Cardiac septum (tissue), 1 donor: ENCODE data around the gene NCOA7. TPM values are rescaled to one million over a fixed set of nuclear protein-coding genes. Genes with fewer than 3 reads are reported as not detected.
"Not testable (repeated sequence)": the region's sequence is repeated elsewhere in the genome, so short reads cannot be mapped to it uniquely, and the experiment has no call there.

Experiments used
- DNase-seq: peaks from one replicate; pipeline ENCODE4 v3.0.0-alpha.2; 2020; ENCODE audit warnings: low spot score
- intact Hi-C: fragments of 100-400 bp; cut with DNase I; formaldehyde crosslinking; loops from one replicate; pipeline ENCODE4 v1.14.0; 2022
- total RNA-seq: library from RNA; stranded (reverse); fragmentation: NEBNext Ultra II Directional; extraction: Animal tissue kit (Norgen Biotek cat#: 25700); gene quantifications from one replicate; pipeline ENCODE4 v1.2.1, GENCODE V29; 2021
- donor health status: DM: no; HTN: no; CAD: no.

Gene NCOA7
- total RNA-seq, 1 donor from 2014 or later = 10.3 TPM

DNA sequence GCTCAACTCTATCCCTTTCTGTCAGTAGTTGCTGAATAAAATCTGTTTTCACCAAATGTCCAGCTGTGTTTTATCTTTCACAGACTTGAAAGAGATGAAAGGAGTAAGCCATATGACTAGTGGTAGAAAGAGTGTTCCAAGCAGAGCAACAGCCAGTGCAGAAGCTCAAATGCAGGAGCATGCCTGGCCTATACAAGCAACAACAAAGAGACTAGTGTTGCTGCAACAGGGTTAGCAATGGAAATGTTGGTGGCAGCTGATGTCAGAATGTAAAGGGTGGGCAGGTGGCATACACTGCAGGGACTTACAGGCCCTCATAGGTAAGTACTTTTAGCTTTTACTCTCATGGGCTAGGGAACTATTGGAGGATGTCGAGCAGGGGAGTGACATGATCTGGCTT, 160.6 kb downstream of the NCOA7 start:
- intact Hi-C loops = loop anchor here (10.0 kb wide), 1 partner anchor 647 kb away; the partner anchor contains the start of gene HDDC2
- DNase-seq = no peak

GRCh38 chr6:125952764-125953501, 162.2 kb downstream of the NCOA7 start:
- intact Hi-C loops = loop anchor here (10.0 kb wide), 1 partner anchor 648 kb away; the partner anchor contains the start of gene HDDC2
- DNase-seq = no peak

DNA sequence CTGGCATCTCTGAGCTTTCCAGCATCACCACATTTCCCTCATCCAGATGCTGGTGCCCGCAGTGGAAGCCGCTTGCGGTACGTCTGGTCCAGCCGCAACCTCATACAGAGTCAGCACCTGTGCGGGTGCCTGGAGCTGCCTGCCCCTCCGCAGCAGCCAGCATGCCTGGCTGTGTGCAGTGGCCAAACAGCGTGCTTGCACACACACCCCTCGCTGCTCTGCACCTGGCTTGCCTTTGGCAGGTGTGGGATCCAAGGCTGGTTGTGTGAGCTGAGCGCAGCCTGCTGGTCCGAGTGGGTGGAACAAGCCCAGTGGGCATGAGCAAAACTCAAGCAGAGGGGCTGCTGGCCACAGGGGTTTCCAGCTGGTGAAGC, 162.7 kb downstream of the NCOA7 start:
- intact Hi-C loops = loop anchor here (10.0 kb wide), 1 partner anchor 649 kb away; the partner anchor contains the start of gene HDDC2
- DNase-seq = no peak

- no peak for DNase-seq
- intact Hi-C loops = loop anchor here (5.0 to 10.0 kb wide), 3 partner anchors 98 to 650 kb away; partner anchors contain the start of genes HDDC2 and NCOA7
Observed at GRCh38 chr6:125954735-125955339, 164.1 kb downstream of the NCOA7 start.

DNA sequence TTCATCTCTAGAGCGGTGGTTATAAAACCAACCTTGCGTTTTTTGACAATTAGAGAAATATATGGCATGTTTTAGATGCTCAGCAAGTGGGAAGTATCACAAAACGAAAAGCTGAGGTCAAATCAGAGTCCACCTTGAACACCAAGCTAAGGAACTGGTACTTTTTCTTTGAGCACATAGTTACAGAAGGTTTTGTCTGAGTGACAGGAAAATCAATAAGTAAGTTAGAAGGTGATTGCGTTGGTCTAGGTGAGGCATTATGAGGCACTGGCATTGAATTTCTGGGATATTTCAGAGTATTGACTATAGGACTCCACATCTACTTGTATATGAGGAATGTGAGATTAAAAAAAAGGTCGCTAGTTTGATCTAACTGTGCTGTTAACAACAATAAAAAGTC, 165.2 kb downstream of the NCOA7 start:
- no peak for DNase-seq
- intact Hi-C loops = loop anchor here (5.0 to 10.0 kb wide), 3 partner anchors 99 to 651 kb away; partner anchors contain the start of genes HDDC2 and NCOA7

GRCh38 chr6:125956506-125957390, 166.0 kb downstream of the NCOA7 start, which contains the start of gene HINT3:
TSS of gene HINT3 (plus strand) at chr6:125956770. CDS start at chr6:125956978, 208 bp downstream.
- peak; percentile 99 for DNase-seq
- intact Hi-C loops = loop anchor here (5.0 to 10.0 kb wide), 3 partner anchors 99 to 652 kb away; partner anchors contain the start of genes HDDC2 and NCOA7

DNA sequence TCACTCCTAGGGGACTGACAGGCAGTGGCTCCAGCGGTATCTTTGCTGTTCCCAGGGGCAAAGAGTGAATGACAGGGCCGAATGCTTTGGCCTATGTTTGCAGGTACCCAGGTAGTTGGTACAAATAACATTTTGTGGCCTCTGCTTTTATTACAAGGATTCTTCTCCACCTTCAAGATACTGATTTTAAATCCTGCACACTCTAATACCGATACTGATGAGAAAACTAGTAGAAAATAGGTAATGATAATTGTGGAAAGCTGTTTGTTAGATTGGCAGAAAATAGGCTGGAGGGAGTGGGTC, 166.6 kb downstream of the NCOA7 start:
- intact Hi-C loops = loop anchor here (5.0 to 10.0 kb wide), 3 partner anchors 100 to 653 kb away; partner anchors contain the start of genes HDDC2 and NCOA7
- DNase-seq = no peak

- intact Hi-C loops = loop anchor here (5.0 to 10.0 kb wide), 3 partner anchors 101 to 653 kb away; partner anchors contain the start of genes HDDC2 and NCOA7
- DNase-seq = no peak
Observed at GRCh38 chr6:125957845-125958244, 167.1 kb downstream of the NCOA7 start.

- intact Hi-C loops = loop anchor here (5.0 to 10.0 kb wide), 3 partner anchors 102 to 654 kb away; partner anchors contain the start of genes HDDC2 and NCOA7
- DNase-seq = no peak
Observed at GRCh38 chr6:125959041-125959440, 168.3 kb downstream of the NCOA7 start.

DNA sequence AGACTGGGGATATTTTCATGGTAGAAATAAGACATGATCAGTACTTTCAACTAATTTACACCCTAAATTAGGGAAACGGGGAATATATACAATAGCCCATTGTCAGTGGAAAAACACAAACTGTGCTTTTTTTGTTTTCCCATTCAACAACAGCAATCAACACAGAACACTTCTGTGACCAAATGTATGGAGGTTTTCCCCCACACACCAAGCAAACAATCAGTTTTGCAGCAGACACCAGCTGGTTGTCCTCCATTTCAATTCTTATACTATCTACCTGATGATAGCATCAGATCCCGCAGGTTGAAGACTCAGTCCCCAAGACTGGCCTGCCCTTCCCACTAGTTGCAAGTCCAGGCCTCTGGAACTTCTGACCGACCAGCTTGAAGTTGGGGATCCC, 170.4 kb downstream of the NCOA7 start:
- no peak for DNase-seq
- intact Hi-C loops = no loop called here

DNA sequence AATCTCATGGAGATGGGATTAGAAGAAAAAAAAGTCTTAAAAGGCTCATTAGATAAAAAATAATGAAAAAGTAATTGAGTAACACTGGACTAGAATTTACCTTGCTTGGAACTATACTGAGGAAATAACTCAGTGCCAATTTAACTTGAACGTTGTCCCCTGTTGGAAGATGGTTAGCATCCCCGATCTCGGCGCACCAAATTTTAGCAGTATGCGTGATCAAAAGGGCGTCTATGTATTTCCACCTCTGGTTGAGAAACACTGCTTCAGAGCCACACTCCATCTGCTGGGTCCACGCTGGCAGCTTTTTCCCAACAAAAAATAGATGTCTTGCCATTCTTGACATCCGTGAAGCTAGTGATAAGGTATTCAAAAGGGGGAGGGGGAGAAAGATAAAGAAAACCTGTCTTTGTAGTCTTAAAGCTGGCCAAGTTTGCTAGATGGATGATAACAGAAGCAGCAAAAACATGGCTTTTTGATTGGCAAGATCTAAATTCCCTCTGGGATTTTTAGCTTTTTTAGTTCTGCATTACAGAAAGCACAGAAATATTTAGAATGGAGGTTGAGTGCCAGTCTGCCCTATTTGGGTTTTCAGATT, 172.2 kb downstream of the NCOA7 start:
- intact Hi-C loops = no loop called here
- DNase-seq = no peak

DNA sequence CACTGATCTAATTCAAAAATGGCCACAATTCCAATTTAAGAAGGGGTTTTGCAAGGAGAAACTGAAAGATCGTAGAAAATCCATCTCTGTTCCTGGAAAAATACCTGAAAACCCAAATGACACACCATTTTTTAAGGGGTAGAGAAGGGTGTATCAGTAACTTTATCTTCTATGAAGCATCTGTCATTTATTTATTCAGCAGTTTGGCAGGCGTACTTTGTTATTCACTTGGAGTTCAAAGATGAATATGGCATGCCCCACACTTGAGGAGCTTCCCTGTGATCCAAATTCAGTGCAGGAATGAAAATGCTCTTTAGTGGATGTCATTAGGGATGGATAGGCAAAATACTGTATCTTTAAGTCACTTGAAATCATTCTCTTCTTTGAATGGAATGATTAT, 173.1 kb downstream of the NCOA7 start:
- intact Hi-C loops = no loop called here

GRCh38 chr6:125966569-125966968, 175.8 kb downstream of the NCOA7 start:
- DNase-seq = no peak
- intact Hi-C loops = no loop called here

More for the DNA sequence above, 173.1 kb downstream of the NCOA7 start:
- DNase-seq = no peak

DNA sequence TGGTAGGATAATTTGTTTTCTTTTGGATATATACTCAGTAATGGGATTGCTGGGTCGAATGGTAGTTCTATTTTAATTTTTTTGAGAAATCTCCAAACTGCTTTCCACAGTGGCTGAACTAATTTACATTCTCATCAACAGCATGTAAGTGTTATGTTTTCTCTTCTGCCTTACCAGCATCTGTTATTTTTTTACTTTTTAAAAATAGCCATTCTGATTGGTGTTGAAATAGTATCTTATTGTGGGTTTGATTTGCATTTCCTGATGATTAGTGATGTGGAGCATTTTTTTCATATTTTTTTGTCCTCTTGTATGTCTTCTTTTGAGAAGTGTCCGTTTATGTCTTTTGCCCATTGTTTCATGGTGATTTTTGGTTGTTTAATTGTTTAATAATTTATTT, 177.7 kb downstream of the NCOA7 start:
- intact Hi-C loops = no loop called here
- no peak for DNase-seq

DNA sequence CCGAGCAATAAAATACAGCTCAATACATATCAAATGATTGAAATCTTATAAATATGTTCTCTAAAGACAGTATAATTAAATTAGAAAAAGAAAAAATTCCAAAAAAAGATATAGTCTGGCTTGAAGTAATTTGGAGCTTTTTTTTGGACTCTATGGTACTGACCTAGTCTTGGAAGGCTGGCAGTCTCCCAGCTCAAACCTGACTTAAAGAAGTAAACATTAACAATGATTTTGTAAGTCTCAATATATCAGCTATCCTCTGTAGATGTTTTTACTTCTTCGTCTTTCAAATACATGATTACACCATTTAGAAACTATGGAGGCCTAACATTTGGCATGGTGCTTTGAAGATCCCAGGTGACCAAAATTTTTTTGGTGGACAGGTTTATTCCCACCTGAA, 180.0 kb downstream of the NCOA7 start:
- intact Hi-C loops = no loop called here
- DNase-seq = no peak

- intact Hi-C loops, DNase-seq: not testable (repeated sequence)
Observed at GRCh38 chr6:125972478-125972877, 181.7 kb downstream of the NCOA7 start.

- intact Hi-C loops = no loop called here
Observed at GRCh38 chr6:125974214-125974866, 183.6 kb downstream of the NCOA7 start.

GRCh38 chr6:125979101-125979500, 188.3 kb downstream of the NCOA7 start:
- DNase-seq = no peak
- intact Hi-C loops = no loop called here

More at GRCh38 chr6:125974214-125974866, 183.6 kb downstream of the NCOA7 start:
- no peak for DNase-seq
